Lower leg skin (tissue), 3 donors: ENCODE data around the gene SLC5A4.

Experiments
- POLR2A ChIP-seq, 2 donors: fragments of 450-650 bp; IDR thresholded peaks; one replicate each; pipeline ENCODE4 v1.6.1; 2016 to 2017; ENCODE audit warnings: antibody characterized with exemption in 2 of 2, mild to moderate bottlenecking in 1 of 2, moderate library complexity in 1 of 2
- TF ChIP-seq, protein P1 (sequence below), 3 donors: fragments of 450-650 bp; IDR thresholded peaks; one replicate each; pipeline ENCODE4 v1.5.1; 2016; ENCODE audit warnings: antibody characterized with exemption in 3 of 3, mild to moderate bottlenecking in 3 of 3, moderate library complexity in 2 of 3

DNA sequence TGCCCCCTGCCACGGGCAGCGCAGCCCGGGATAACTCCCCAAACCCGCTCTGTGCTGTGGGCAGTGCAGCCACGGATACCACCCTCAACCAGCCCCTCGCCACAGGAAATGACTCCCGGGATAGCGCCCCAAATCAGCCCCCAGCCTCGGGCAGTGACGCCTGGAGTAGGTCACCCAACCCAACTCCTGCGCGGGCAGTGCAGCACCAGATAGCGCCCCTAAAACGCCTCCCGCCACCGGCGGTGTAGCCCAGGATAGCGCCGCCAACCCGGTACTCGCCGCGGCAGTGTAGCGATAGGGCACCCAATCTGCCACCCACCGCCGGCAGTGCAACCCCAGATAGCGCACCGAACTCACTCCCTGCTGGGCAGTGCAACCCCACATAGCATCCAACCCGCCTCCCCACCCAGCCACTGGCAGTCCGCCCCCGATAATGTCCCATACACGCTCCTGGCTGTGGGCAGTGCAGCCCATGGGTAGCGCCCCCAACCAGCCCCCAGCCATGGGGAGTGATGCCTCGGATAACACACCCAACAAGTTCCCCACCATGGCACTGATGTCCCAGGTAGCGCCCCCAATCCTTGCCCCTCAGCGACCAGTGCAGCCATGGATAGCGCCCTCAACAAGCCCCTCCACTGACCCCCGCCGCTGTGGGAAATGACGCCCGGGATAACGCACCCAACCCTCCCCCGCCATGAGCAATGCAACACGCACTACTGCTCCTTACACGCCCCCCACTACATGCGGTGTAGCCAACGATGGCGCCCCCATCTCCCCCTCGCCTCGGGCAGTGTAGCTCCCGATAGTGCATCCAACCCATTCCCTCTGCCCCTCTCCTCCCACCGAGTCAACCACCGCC is 51.7 kb downstream of the SLC5A4 start:
- TF ChIP-seq, protein P1, sequence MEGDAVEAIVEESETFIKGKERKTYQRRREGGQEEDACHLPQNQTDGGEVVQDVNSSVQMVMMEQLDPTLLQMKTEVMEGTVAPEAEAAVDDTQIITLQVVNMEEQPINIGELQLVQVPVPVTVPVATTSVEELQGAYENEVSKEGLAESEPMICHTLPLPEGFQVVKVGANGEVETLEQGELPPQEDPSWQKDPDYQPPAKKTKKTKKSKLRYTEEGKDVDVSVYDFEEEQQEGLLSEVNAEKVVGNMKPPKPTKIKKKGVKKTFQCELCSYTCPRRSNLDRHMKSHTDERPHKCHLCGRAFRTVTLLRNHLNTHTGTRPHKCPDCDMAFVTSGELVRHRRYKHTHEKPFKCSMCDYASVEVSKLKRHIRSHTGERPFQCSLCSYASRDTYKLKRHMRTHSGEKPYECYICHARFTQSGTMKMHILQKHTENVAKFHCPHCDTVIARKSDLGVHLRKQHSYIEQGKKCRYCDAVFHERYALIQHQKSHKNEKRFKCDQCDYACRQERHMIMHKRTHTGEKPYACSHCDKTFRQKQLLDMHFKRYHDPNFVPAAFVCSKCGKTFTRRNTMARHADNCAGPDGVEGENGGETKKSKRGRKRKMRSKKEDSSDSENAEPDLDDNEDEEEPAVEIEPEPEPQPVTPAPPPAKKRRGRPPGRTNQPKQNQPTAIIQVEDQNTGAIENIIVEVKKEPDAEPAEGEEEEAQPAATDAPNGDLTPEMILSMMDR (IDR thresholded peaks at IDR 0.05), result no peak
- no peak for TF ChIP-seq POLR2A (IDR thresholded peaks at IDR 0.05)
